SU-DHL-6 (cell line): ENCODE measurements around the gene DES.

Source experiments
- CTCF ChIP-seq: fragments of 200-600 bp; sonication (generic); IDR thresholded peaks from one replicate; pipeline ENCODE4 v1.5.1; 2017; ENCODE audit warnings: antibody characterized with exemption, mild to moderate bottlenecking, low read length, moderate library complexity; ENCODE audit not compliant: insufficient read depth, poor library complexity, severe bottlenecking
- EZH2phosphoT487 ChIP-seq: fragments of 200-600 bp; sonication (generic), shearing (Covaris generic); conservative IDR thresholded peaks from 2 replicates; pipeline ENCODE4 v1.6.1; 2018; ENCODE audit warnings: mild to moderate bottlenecking, antibody characterized with exemption, low read length, moderate library complexity, mixed read lengths

GRCh38 chr2:219451661-219452360, 33.6 kb downstream of the DES start:
- TF ChIP-seq CTCF (no peak), EZH2phosphoT487 (no peak)
